Progenitor cell of endocrine pancreas (in vitro differentiated cells): ENCODE results near the gene GAS2L1. TPM values are rescaled to one million over a fixed set of nuclear protein-coding genes. Genes with fewer than 3 reads are reported as not detected.

Experiments used
- DNase-seq: peaks from one replicate; pipeline ENCODE4 v3.0.0; 2021; ENCODE audit warnings: low spot score; ENCODE audit not compliant: unreplicated experiment
- H3K27ac Mint-ChIP-seq: 2 replicates; pipeline ENCODE4 v1.8.0; 2021; ENCODE audit warnings: mild to moderate bottlenecking, moderate library complexity, mixed read lengths
- H3K27me3 Mint-ChIP-seq: 2 replicates; pipeline ENCODE4 v1.8.0; 2021; ENCODE audit warnings: mixed read lengths
- H3K36me3 Mint-ChIP-seq: 2 replicates; pipeline ENCODE4 v1.8.0; 2022; ENCODE audit warnings: mixed read lengths; ENCODE audit not compliant: insufficient read depth
- H3K4me1 Mint-ChIP-seq: 2 replicates; pipeline ENCODE4 v1.8.0; 2021; ENCODE audit warnings: low read depth, mixed read lengths
- H3K4me3 Mint-ChIP-seq: 2 replicates; pipeline ENCODE4 v1.8.0; 2021; ENCODE audit warnings: low read depth, mild to moderate bottlenecking, moderate library complexity, mixed read lengths
- H3K9me3 Mint-ChIP-seq: 2 replicates; pipeline ENCODE4 v1.8.0; 2021; ENCODE audit warnings: low read depth, mixed read lengths
- CTCF ChIP-seq: fragments of 200-600 bp; sonication (generic); IDR thresholded peaks from one replicate; pipeline ENCODE4 v1.5.0; 2021; ENCODE audit warnings: antibody characterized with exemption, mild to moderate bottlenecking; ENCODE audit not compliant: unreplicated experiment
- total RNA-seq: library from RNA; stranded (reverse); gene quantifications from 2 replicates; pipeline ENCODE4 v1.2.1, GENCODE V29; 2021

The GAS2L1 gene
- total RNA-seq, 1 donor from 2014 or later, result 11.5 TPM

DNA sequence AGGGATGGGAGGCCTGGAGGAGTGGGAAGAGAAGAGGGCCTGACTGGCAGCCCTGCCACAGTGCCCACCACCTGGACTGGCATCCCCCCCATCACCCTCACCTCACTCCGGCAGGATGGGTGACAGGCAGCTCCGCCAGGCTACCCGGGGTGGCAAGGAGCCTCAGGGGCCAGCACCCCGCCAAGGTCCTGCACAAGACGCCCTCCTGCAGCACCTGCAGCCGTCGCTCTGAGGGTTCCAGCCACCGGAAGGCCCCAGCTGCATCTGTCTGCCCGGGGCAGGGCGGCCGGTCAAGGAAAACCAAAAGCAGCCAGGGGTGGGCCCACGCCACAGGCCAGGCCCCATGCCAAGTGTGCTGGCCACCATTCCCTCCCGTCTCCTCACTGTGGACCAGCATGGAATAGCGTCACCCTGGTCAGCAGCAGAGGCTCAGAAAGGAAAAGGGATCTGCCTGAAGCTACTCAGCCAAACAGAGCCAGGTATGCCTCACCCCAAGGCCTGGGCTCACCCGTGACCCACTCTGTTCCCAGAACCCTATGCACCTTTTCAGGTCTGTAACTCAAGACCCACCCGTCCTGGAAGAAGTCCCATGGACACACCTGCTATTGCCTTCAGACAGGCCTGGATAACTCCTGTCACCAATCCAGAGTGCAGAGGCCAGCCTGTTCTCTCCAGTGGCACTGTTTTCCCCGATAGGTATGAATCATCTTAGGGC, 45.7 kb upstream of the GAS2L1 start:
- no peaks in the 10 kb centered on the region for H3K27me3 Mint-ChIP-seq
- H3K9me3 Mint-ChIP-seq, result no peaks in the 10 kb centered on the region
- no peak overlapping the region for H3K4me3 Mint-ChIP-seq
- H3K36me3 Mint-ChIP-seq, result peaks cover 2% of the 10 kb centered on the region
- no peaks in the 10 kb centered on the region for H3K4me1 Mint-ChIP-seq
- no peak overlapping the region for H3K27ac Mint-ChIP-seq
- DNase-seq, result no peak
- TF ChIP-seq CTCF, result no peak

DNA sequence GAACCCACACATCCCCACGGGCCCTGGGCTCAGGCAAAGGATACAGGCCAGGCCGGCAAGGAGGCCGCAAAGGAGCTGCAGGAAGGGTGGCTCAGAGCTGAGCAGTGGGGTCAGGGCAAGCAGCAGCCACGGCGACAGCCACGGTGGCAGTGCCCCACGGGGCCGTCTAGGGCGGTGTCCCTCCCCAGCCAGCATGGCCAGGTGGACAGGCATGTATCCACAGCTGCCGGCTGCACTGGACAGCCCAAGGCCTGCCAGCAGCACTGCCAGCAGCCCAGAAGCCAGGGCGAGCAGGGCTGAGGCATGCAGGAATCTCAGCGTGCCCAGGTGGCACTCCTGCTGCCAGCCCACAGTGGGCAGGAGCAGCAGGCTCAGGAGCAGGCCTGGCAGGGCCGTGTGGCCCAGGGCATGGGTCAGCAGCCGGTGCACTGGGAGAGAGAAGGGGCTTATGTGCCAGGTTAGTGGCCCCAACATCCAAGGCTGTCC, 42.6 kb upstream of the GAS2L1 start:
- Mint-ChIP-seq H3K4me1 (peaks cover 8% of the 10 kb centered on the region), H3K27ac (no peak overlapping the region), H3K4me3 (no peak overlapping the region), H3K27me3 (no peaks in the 10 kb centered on the region), H3K9me3 (no peaks in the 10 kb centered on the region), H3K36me3 (peaks cover 5% of the 10 kb centered on the region)
- DNase-seq, result no peak
- no peak for TF ChIP-seq CTCF

DNA sequence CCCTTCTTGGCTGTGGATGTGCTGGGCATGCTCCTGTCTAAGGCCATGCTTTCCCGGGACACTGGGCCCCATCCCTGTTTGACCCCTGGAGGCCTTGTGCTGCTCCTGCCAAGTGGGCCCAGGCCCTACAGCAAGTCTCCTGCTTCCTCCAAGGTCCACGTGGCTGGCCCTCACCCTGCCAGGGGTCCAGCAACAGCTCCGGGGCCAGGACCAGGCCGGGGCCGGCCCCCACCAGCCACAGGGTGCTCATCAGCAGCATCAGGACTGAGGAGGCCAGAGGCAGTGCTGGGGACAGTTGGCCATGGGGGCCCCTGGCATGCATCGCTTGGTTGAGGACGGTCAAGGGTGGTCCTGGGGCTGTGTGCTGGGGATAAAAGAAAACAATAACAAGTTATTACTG, 41.1 kb upstream of the GAS2L1 start:
- no peaks in the 10 kb centered on the region for H3K27me3 Mint-ChIP-seq
- DNase-seq, result no peak
- no peak for TF ChIP-seq CTCF
- no peaks in the 10 kb centered on the region for H3K9me3 Mint-ChIP-seq
- H3K27ac Mint-ChIP-seq, result no peak overlapping the region
- H3K36me3 Mint-ChIP-seq, result peaks cover 11% of the 10 kb centered on the region
- no peak overlapping the region for H3K4me3 Mint-ChIP-seq
- H3K4me1 Mint-ChIP-seq, result peaks cover 21% of the 10 kb centered on the region

DNA sequence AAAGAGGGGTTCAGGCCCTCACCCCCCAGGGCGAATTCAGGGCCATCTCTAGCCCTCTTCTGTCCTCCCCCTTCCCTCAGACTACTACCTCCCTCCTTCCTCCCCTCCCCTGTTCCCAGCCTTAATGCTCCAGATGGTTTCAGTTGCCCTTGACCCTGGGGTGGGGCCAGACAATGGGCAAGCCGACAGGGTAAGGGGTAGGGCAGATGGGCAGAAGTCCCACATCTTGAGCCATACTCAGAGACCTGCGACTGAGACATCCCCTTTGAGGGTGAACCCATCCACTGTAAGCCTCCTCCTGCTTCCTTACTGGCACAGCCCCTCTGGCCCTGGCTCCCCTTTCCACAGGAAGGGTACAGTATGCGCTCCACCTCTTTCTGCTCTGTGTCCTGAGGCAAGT, 40.5 kb upstream of the GAS2L1 start:
- DNase-seq, result no peak
- no peak for TF ChIP-seq CTCF
- no peaks in the 10 kb centered on the region for H3K9me3 Mint-ChIP-seq
- peak overlapping the region; percentile 86 for H3K4me3 Mint-ChIP-seq
- H3K36me3 Mint-ChIP-seq, result peaks cover 13% of the 10 kb centered on the region
- no peaks in the 10 kb centered on the region for H3K27me3 Mint-ChIP-seq
- H3K27ac Mint-ChIP-seq, result peak overlapping the region; percentile 94
- peaks cover 27% of the 10 kb centered on the region for H3K4me1 Mint-ChIP-seq

DNA sequence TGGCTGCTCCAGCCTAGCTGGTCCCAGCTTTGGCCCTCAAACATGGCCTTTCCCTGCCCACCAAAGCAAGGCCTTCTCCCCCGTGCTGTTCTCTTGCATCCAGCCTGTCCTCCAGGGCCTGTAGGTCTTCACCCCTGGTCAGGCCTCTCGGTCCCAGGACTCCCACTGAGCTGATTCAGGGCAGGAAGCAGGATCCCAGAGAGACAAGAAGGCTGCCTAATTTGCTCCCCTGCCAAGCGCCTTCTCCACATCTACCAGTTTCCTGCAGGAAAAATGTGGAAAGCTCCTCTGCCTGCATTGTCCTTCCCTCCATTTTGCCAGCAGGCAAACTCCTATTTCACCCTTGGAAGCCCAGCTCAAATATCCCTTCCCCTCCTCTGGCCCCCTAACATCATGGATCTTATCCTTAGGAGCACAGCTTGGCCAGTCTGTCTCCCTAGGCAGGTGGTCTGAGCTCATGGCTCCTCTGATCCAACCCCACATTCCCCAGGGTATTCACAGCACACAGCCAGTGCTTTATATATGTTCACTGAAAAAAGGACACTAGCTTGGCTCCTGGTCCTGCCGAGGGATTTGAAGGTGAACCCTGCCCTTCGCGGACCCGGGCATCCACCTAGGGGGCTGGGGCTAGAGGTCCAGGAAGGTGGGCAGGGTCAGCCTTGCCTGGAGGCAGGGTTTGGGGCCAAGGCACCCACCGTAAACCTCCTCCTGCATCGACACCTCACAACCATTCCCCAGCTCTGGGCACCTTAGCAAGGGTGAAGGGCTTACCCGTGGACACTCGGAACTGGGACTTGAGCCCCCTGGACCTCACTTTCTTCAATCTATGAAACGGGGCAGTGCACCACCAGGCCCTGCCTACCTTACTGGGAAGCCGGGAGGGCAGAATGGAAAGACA, 39.6 kb upstream of the GAS2L1 start:
- Mint-ChIP-seq H3K27me3 (no peaks in the 10 kb centered on the region), H3K9me3 (no peaks in the 10 kb centered on the region), H3K36me3 (peaks cover 18% of the 10 kb centered on the region), H3K4me1 (peaks cover 34% of the 10 kb centered on the region), H3K4me3 (peak overlapping the region; percentile 86), H3K27ac (peak overlapping the region; percentile 94)
- TF ChIP-seq CTCF, result no peak
- no peak for DNase-seq
